Right lobe of liver (tissue), 6 donors: ENCODE data around the gene CFAP43. TPM values are rescaled to one million over a fixed set of nuclear protein-coding genes. Genes with fewer than 3 reads are reported as not detected.

Experiments used
- ATAC-seq, 4 donors: fragments of 200-7000 bp; cut with Tn5 transposase; one replicate each; pipeline ENCODE4 v1.9.1; 2020; ENCODE audit warnings: mild to moderate bottlenecking in 4 of 4, moderate library complexity in 4 of 4
- DNase-seq, 3 donors: peaks; one replicate each; pipeline ENCODE4 v3.0.0-alpha.2; 2020
- H3K27ac ChIP-seq, 3 donors: fragments of 200-600 bp; one replicate each; pipeline ENCODE4 v1.8.0; 2022
- H3K27me3 ChIP-seq, 2 donors: fragments of 200-600 bp; one replicate each; pipeline ENCODE4 v1.8.0; 2022
- H3K36me3 ChIP-seq, 4 donors: fragments of 200-600 bp; sonication (generic) in 1 of 4; one replicate each; pipeline versions ENCODE4 v1.5.1 to v1.8.0; 2017 to 2022; ENCODE audit warnings: control low read depth in 1 of 4
- H3K4me1 ChIP-seq, 4 donors: fragments of 200-600 bp; sonication (generic) in 1 of 4; one replicate each; pipeline versions ENCODE4 v1.5.1 to v1.8.0; 2017 to 2022; ENCODE audit warnings: control low read depth in 1 of 4
- H3K4me3 ChIP-seq, 3 donors: fragments of 200-600 bp; one replicate each; pipeline ENCODE4 v1.8.0; 2022
- H3K9me3 ChIP-seq, 4 donors: fragments of 200-600 bp; sonication (generic) in 1 of 4; one replicate each; pipeline versions ENCODE4 v1.5.1 to v1.8.0; 2017 to 2022; ENCODE audit warnings: control low read depth in 1 of 4
- POLR2A ChIP-seq: fragments of 450-650 bp; IDR thresholded peaks from one replicate; pipeline ENCODE4 v1.6.1; 2017; ENCODE audit warnings: antibody characterized with exemption, mild to moderate bottlenecking
- WGBS: methylation state at CpG from one replicate; pipeline ENCODE4 v1.1.6; 2018; ENCODE audit warnings: low coverage, low lambda C conversion rate; ENCODE audit not compliant: insufficient coverage; ENCODE audit errors: missing lambda C conversion rate; 5-methylcytosine and 5-hydroxymethylcytosine counted together
- intact Hi-C, 2 donors: fragments of 100-400 bp; cut with DNase I; formaldehyde crosslinking; loops; one replicate each; pipeline versions ENCODE4 v1.11.2 to v1.14.1; 2022
- total RNA-seq, 6 experiments: library from RNA; depleted of rRNA in 2 of 6; stranded (reverse); fragments of >200 nt in 2 of 6; fragmentation: NEBNext Ultra II Directional in 3 of 6; extraction: Animal tissue kit (Norgen Biotek cat#: 25700) in 3 of 6; gene quantifications; one replicate each; pipeline versions ENCODE4 v1.1.0 to v1.2.4, GENCODE V29; 2016 to 2023
- TF ChIP-seq, protein P1 (sequence below), 4 donors: fragments of 200-600 bp in 3 of 4; fragments of 450-650 bp in 1 of 4; IDR thresholded peaks; one replicate each; pipeline versions ENCODE4 v1.5.1 to v1.8.0; 2016 to 2022; ENCODE audit warnings: antibody characterized with exemption in 4 of 4, mild to moderate bottlenecking in 2 of 4
- donor health status: DM: no; HTN: yes; CAD: no.
- donor health status: DM: no; HTN: no; CAD: no.
- donor health status: DM: no; HTN: no; CAD: no.
- donor health status: DM: no; HTN: yes; CAD: no.
- donor health status: DM: no; HTN: yes; CAD: no.

CFAP43 gene
- total RNA-seq, 6 experiments from 2014 or later: 0.11 to 0.34 (median 0.20) TPM; not detected in 1

DNA sequence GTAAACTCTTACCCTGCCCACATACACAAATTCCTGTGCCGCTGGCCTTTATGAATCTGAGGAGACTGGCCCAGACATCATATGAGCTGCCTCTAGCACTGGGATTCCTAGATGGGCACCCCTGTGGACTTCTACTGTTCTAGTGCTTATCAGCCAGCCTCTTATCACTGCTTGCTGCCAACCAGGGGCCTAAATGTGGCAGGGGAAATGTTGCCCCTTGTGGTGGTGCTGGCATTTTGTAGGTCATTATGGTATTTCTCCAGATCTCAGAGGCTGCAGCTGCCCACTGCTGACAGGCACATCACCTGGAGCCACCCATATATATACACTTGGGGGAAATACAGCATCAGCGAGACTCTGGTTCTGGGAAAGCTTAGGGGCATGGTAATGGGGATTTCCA lies 104.8 kb downstream of the CFAP43 start:
- DNase-seq (no peak), ATAC-seq (peak in 2 of 4 donors; percentile 26 to 35)
- no peaks in the 10 kb centered on the region for H3K9me3 ChIP-seq
- WGBS: 94% methylated on average over 2 of the region's 2 CpGs
- intact Hi-C loops: no loop called here
- TF ChIP-seq, protein P1, sequence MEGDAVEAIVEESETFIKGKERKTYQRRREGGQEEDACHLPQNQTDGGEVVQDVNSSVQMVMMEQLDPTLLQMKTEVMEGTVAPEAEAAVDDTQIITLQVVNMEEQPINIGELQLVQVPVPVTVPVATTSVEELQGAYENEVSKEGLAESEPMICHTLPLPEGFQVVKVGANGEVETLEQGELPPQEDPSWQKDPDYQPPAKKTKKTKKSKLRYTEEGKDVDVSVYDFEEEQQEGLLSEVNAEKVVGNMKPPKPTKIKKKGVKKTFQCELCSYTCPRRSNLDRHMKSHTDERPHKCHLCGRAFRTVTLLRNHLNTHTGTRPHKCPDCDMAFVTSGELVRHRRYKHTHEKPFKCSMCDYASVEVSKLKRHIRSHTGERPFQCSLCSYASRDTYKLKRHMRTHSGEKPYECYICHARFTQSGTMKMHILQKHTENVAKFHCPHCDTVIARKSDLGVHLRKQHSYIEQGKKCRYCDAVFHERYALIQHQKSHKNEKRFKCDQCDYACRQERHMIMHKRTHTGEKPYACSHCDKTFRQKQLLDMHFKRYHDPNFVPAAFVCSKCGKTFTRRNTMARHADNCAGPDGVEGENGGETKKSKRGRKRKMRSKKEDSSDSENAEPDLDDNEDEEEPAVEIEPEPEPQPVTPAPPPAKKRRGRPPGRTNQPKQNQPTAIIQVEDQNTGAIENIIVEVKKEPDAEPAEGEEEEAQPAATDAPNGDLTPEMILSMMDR (IDR thresholded peaks at IDR 0.05): no peak
- TF ChIP-seq POLR2A: no peak
- H3K4me1 ChIP-seq: no peaks in the 10 kb centered on the region
- no peak overlapping the region for H3K27ac ChIP-seq
- no peak overlapping the region for H3K4me3 ChIP-seq
- H3K27me3 ChIP-seq: no peaks in the 10 kb centered on the region
- no peaks in the 10 kb centered on the region for H3K36me3 ChIP-seq

DNA sequence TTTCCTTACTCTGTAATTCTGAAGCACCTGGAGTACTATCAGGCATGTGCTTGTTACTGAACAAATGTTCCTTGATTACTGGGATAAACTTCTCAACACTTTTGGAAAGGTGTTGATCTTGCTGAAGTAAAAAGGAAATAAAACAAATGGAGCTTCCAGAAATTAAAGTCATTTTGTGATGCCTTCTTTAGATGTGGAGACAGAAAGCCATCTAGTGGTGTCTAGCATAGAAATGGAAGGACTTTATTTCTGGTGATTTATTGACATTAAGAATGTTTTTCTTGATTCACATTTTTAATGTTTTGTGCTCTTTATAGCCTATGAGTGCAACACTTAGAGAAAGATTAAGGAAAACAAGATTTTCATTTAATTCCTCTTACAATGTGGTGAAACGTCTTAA lies 108.8 kb downstream of the CFAP43 start:
- no peak overlapping the region for H3K4me3 ChIP-seq
- intact Hi-C loops: no loop called here
- no peaks in the 10 kb centered on the region for H3K27me3 ChIP-seq
- peaks cover 0 to 5% (median 0%) of the 10 kb centered on the region in 4 donors for H3K4me1 ChIP-seq
- no peak for TF ChIP-seq POLR2A
- TF ChIP-seq, protein P1 (IDR thresholded peaks at IDR 0.05): peak; percentile 33 to 43 (median 37)
- DNase-seq (no peak), ATAC-seq (no peak)
- no peak overlapping the region for H3K27ac ChIP-seq
- WGBS: 50% methylated on average over 1 of the region's 1 CpG
- H3K36me3 ChIP-seq: no peaks in the 10 kb centered on the region
- no peaks in the 10 kb centered on the region for H3K9me3 ChIP-seq

DNA sequence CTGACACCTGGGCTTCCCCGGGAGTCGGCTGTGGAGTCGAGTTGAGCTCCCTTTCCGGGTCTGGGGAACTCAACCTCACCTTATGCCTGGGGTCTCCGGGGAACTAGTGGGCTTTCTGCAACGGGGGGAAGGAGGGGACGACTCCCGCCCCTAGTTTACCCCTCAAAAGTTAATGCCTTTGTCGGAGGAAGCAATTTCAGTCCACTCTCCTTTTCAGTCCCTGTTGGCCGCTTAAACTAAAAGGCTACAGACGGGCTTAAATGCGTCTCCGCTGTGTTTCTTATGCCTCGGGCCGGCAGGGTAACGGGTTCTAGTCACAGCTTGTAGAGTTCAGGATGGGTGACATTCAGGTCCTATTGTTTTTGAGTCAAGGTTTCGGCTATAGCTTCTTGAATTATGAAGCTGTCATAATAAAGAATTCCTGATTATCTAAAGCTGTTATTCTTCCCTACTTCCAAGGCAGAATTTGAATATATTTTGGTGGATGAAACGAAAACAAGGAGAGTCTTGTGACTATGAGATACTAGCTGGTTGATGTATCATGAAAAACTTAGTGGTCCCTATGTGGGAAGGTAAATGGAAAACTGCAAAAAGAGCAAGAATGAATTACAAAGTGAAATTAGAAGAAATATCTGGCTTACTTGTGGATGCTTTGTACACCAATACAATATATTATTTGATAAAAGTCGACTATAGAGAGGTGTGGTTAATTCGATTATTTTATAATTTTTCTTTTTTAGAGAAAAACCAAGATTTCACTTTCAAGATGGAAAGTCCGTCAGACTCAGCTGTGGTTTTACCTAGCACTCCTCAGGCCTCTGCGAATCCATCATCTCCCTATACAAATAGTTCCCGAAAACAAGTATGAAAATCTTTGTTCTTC lies 109.7 kb downstream of the CFAP43 start:
- 20% methylated on average over 16 of the region's 23 CpGs for WGBS
- DNase-seq (peak in 1 of 3 donors; percentile 22), ATAC-seq (no peak)

GRCh38 chr10:104121485-104122224 lies 110.5 kb downstream of the CFAP43 start, which contains the start of gene SFR1:
SFR1 (plus strand) TSS chr10:104122171; CDS start chr10:104122184, 13 bp downstream.
- ATAC-seq (peak; percentile 93 to 97 (median 94)), DNase-seq (peak; percentile 99 to 100 (median 99))
- no peaks in the 10 kb centered on the region for H3K9me3 ChIP-seq
- intact Hi-C loops: no loop called here
- no peaks in the 10 kb centered on the region for H3K36me3 ChIP-seq
- peak; percentile 67 for TF ChIP-seq POLR2A
- TF ChIP-seq, protein P1 (IDR thresholded peaks at IDR 0.05): peak; percentile 56 to 71 (median 63)
- peak within 1 kb of the TSS; percentile 63 to 69 (median 64) for H3K4me3 ChIP-seq
- 0% methylated on average over 25 of the region's 67 CpGs for WGBS
- peaks cover 0 to 5% (median 0%) of the 10 kb centered on the region in 4 donors for H3K4me1 ChIP-seq
- H3K27me3 ChIP-seq: no peaks in the 10 kb centered on the region
- peak within 1 kb of the TSS; percentile 94 to 96 (median 95) for H3K27ac ChIP-seq

More for the DNA sequence above, 109.7 kb downstream of the CFAP43 start:
- peaks cover 0 to 5% (median 0%) of the 10 kb centered on the region in 4 donors for H3K4me1 ChIP-seq
- H3K27me3 ChIP-seq: no peaks in the 10 kb centered on the region
- H3K36me3 ChIP-seq: no peaks in the 10 kb centered on the region
- peak overlapping the region; percentile 63 to 69 (median 64) for H3K4me3 ChIP-seq
- TF ChIP-seq POLR2A: no peak
- H3K9me3 ChIP-seq: no peaks in the 10 kb centered on the region
- intact Hi-C loops: no loop called here
- peak overlapping the region; percentile 60 to 82 (median 63) for H3K27ac ChIP-seq
